ENCODE measurements around the gene PKM.
"Not testable (repeated sequence)": the region's sequence is repeated elsewhere in the genome, so short reads cannot be mapped to it uniquely, and the experiment has no call there.

The PKM gene

GRCh38 chr15:72176159-72176558 lies 54.8 kb downstream of the PKM start:
- DNase-seq (ENCODE audit: low spot score), result no peak

- no peak for DNase-seq (ENCODE audit: low spot score)
Observed at GRCh38 chr15:72175186-72176044, 55.6 kb downstream of the PKM start.

GRCh38 chr15:72174551-72175165 lies 56.3 kb downstream of the PKM start:
- DNase-seq (ENCODE audit: low spot score), result no peak

- no peak for DNase-seq (ENCODE audit: low spot score)
Observed at GRCh38 chr15:72173864-72174550, 57.0 kb downstream of the PKM start.

GRCh38 chr15:72173401-72173800 lies 57.6 kb downstream of the PKM start:
- DNase-seq (ENCODE audit: low spot score), result no peak

GRCh38 chr15:72172796-72173195 lies 58.2 kb downstream of the PKM start:
- DNase-seq (ENCODE audit: low spot score), result no peak

- not testable (repeated sequence) for DNase-seq (ENCODE audit: low spot score)
Observed at GRCh38 chr15:72171978-72172377, 59.0 kb downstream of the PKM start.

- no peak for DNase-seq (ENCODE audit: low spot score)
Observed at GRCh38 chr15:72170691-72171090, 60.3 kb downstream of the PKM start.

- no peak for DNase-seq (ENCODE audit: low spot score)
Observed at GRCh38 chr15:72169921-72170611, 60.9 kb downstream of the PKM start.

- no peak for DNase-seq (ENCODE audit: low spot score)
Observed at GRCh38 chr15:72169236-72169920, 61.6 kb downstream of the PKM start.

- DNase-seq (ENCODE audit: low spot score), result no peak
Observed at GRCh38 chr15:72168808-72169190, 62.2 kb downstream of the PKM start.

GRCh38 chr15:72168131-72168807 lies 62.7 kb downstream of the PKM start:
- DNase-seq (ENCODE audit: low spot score), result no peak

- DNase-seq (ENCODE audit: low spot score), result no peak
Observed at GRCh38 chr15:72167445-72167844, 63.5 kb downstream of the PKM start.

- DNase-seq (ENCODE audit: low spot score), result no peak
Observed at GRCh38 chr15:72166716-72167417, 64.1 kb downstream of the PKM start.

GRCh38 chr15:72163719-72164118 lies 67.3 kb downstream of the PKM start:
- DNase-seq (ENCODE audit: low spot score), result no peak

- DNase-seq (ENCODE audit: low spot score), result no peak
Observed at GRCh38 chr15:72162569-72162968, 68.4 kb downstream of the PKM start.

GRCh38 chr15:72161361-72162132 lies 69.4 kb downstream of the PKM start:
- no peak for DNase-seq (ENCODE audit: low spot score)

GRCh38 chr15:72160696-72161245 lies 70.2 kb downstream of the PKM start:
- DNase-seq (ENCODE audit: low spot score), result no peak

GRCh38 chr15:72156928-72157327 lies 74.1 kb downstream of the PKM start:
- DNase-seq (ENCODE audit: low spot score), result no peak

Data from SW480 (cell line).